GM18868 (cell line): ENCODE results near the gene SFSWAP.
"Not testable (repeated sequence)": the region's sequence is repeated elsewhere in the genome, so short reads cannot be mapped to it uniquely, and the experiment has no call there.

Source experiments
- ATAC-seq: cut with Tn5 transposase; IDR thresholded peaks from one replicate; pipeline ENCODE4 v1.9.1; 2021; ENCODE audit warnings: mild to moderate bottlenecking, moderate library complexity; ENCODE audit not compliant: unreplicated experiment

The SFSWAP gene

DNA sequence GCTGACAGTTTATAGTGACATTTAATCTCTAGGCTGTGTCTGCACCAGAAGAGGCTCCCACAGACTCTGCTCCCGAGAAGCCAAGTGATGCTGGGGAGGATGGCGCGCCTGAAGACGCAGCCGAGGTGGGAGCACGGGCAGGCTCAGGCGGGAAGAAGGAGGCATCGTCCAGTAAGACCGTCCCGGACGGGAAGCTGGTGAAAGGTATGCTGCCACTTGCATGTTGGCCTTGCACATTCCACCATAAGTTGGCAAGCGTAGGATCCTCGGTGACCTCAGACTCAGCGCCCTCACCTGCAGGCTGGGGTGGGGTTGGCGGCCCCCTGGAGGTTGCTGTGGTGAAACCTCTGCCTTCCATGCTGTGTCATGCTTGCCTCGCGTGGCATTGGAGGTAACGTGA is 45.6 kb downstream of the SFSWAP start:
- ATAC-seq = no peak

DNA sequence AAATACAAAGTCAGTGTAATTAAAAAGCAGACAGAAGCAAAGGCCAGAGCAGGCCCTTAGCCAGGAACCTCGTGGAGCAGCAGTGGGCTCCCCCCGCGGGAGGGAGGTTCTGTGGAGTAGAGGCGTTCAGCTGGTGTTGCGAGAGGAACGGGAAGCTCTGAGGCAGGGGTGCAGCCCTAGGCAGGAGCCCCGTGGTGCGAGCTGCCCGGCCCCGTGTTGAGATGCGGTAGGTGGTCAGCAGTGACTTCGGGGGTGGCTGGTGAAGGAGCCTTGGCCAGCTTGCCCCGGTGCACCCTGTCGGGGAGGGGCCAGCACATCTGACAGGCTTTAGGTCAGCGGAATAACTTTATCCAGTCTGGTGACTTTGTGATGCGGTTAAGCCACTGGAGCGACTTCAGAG is 46.2 kb downstream of the SFSWAP start:
- ATAC-seq = no peak

DNA sequence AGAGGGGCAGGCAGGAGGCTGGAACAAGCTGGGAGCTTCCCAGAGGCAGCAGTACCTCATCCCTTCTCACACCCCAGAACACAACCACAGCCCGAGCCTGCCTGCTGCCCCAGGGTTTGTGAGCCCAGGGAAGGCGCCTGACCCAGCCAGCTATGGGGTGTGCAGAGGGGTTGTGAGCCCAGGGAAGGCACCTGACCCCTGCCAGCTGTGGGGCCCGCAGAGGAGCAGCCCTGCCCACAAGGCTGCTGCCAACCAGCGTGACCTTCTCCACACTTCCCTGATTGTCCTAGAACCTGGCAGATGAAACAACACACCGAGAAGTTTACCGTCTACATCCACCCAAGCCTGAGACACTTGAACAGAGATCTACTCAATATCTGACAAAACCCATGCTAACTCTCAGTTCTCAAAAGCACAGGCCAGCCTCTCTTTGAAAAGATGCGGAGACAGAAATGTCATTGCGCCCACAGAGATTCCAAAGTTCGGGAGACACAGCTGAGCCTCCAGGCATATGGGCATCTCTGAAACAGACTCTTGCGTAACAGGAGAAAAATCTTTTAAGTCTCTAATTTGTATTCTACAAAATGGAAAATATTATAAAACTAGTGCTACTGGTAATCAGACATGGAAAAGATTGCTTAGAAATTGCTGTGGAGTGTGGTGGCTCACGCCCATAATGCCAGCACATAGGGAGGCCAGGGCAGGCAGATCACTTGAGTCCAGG is 47.3 kb downstream of the SFSWAP start:
- ATAC-seq = no peak

DNA sequence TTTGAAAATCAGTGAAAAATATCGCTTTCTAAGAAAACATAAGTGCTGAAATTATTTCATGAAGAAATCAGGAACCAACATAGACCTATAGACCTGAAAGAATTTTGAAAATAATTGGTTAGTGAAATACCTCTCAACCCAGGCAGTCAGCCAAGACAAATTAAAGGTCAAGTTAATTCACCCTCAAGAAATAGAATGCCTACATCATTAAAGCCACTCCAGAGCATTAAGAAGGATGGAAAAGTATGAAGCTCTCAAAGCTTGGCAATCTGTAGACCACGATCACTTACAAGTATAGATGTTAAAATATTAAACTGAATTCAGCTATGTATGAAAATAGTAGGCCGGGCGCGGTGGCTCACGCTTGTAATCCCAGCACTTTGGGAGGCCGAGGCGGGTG is 48.3 kb downstream of the SFSWAP start:
- no peak for ATAC-seq

DNA sequence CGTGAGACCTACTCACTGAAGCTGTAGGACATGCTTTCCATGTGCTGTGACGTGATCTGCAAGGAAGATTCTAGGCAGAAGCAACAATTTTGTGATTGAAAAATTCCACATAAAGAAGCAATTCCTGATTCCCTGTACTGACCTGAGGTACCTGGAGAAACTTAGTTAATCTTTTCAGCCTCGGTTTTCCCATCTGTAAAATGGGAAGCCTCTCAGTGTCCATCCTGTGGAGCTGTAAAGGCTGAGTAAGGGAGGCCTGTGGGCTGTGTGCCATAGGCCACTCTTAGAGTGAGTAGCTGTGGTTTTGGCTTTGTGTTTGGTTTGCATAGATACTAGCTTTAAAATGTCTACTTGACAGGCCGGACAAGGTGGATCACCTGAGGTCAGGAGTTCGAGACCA is 50.7 kb downstream of the SFSWAP start:
- no peak for ATAC-seq

DNA sequence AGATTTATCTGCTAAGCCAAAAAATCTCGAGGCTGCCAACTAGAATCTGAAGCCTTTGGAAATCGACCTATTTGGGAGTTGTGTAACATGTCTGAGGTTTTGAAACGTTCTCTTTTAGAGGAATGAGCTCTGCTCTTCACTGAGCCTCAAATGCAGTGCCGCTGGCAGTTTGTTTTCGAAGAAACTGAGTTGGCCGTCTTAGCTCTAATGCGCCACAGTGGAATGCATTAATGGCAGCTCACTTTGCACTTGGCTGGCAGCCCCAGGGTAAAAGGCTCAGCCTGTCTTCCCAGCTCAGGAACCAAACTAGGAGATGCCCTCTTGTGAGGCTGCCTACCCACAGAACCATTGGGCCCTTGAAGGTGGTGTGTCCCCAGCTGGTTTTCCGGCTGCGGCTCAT is 53.8 kb downstream of the SFSWAP start:
- ATAC-seq = no peak

DNA sequence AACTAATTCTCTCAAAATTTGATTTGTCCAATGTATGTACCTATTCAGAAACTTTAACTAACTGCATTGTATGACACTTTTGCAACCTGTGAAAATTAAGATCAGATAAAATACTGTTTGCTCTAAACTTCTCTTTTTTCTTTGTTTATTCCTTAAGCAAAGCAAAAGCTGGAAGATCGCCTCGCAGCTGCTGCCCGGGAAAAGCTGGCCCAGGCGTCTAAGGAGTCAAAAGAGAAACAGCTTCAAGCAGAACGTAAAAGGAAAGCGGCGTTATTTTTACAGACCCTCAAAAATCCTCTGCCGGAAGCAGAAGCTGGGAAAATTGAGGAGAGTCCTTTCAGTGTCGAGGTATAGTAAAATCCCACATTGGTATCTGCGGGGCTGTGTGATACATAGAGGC is 55.1 kb downstream of the SFSWAP start:
- no peak for ATAC-seq

DNA sequence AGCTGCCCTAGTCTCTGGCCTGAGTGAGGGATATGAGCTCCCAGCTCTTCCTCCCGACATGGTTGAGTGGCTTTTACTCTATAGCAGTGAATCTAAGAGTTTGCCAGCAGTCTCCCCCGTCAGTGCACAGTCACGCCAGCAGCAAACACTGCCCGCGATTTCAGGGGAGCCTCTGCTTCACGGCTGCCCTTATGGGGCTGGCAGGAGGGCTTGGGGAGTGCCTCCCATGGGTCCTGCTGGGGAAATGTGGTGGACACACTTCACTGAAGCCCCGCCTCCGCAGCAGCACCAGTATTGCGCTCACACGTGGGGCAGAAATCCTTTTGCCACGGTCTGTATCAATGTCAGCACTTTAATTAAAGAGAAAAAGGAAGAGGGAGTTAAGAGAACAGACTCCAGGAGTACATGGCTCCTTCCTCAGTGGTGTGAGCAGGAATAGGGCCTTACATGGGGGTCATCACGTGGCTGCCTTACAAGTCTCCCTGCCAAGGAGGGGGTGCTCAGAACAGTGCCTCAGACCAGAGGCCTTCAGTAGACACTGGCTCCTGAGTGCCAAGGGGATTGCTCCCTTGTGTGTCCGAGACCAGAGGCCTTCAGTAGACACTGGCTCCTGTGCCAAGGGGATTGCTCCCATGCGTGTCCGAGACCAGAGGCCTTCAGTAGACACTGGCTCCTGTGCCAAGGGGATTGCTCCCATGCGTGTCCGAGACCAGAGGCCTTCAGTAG is 55.7 kb downstream of the SFSWAP start:
- ATAC-seq = no peak

DNA sequence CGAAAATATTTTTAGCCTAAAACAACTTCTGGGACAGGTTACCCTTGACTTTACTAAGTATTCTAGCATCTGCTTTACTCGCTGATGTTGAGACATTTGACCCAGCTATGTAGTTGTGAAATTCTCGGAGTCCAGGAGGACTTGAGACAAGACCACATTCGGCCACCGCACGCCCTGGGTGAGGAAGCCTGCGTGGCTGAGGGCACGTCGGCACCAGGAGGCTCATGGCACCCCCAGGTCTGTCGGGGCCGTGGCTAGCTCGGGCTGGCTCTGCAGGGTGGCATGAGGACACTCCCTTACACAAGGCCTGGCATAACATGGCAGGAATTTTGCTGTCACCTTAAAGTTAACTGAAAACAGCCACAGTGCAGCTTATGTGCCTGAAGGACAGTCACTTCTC is 59.2 kb downstream of the SFSWAP start:
- no peak for ATAC-seq

DNA sequence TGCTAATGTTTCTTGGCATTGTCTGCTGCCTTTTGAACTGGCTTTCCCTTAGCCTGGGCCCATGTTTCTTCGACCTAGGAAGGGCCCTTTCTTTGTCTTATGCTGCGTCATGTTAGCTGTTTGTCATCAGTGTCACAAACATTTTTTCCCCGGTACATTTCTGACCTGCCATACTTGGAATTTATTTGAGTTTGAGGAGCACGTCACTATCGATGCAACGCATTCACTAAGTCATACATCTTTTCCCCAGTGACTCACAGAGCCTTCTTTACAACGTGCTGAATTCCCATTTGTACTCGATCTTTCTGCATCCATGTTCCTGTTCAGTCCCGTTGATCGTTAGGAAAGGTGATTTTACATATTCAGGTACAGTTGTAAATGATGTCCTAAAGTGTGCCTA is 61.1 kb downstream of the SFSWAP start:
- ATAC-seq = no peak

DNA sequence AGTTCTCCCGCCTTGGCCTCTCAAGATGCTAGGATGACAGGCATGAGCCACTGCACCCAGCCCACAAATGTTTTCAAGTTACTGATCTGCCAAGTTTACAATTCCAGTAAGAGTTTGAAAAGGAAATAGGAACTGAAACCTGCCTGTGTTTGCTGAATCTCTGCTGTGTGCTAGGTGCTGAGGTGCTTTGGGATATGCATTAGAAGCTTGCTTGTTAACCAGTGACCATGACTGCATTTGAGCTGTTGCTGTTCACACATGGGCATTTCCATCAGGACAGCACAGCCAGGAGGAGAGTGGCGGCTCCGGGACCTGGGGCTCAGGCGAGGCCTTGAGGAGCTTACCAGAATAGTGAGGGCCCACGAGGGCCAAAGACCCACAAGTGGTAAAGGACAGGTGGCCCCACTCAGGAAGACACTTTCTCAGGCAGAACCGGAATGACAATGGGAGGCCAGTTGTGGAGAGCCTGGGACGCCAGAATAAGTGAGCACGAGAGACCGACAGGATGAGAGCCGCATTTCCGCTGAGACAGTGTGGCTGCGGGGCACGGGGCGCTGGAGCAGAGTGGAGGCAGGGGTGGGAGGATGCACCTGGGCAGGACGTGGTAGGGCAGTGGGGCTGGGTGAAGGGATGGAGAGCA is 62.8 kb downstream of the SFSWAP start:
- peak; percentile 80 for ATAC-seq

DNA sequence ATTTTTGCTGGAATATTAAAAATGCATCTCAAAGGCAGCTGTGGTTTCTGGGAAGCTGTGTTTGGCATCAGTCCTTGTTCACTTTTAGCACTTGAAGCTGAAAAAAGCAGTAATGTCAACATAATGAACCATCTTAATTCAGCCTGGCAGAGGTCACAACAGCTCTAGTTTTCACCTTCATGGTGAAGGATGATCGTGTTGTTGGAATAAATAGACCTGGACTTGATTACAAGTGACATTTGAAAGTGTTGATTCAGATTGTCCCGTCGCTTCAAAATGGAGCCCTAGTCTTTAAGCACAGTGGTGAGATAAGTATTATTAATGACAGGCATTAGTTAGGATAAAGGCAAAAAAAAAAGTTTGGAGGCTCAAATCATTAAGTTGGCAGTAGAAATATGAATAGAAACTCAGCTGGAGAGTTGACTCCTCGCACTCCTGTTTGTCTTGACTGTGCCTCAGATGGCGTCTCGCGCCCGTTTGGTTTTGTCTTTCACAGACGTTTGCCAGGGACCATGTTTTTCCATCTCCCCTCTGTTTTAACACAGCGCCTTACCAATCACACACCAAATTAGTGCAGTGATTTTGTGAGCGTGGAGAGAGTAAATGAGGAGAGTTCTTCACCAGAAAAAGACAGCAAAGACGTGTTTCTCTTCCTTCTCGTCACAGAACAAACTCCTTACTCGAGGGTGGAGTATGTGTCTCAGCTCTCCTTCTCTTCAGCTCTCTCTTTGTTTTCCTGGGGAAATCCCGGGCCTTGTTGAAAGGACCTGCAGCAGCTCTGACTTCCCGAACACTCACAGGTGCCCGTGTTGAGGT is 63.9 kb downstream of the SFSWAP start:
- ATAC-seq = no peak

DNA sequence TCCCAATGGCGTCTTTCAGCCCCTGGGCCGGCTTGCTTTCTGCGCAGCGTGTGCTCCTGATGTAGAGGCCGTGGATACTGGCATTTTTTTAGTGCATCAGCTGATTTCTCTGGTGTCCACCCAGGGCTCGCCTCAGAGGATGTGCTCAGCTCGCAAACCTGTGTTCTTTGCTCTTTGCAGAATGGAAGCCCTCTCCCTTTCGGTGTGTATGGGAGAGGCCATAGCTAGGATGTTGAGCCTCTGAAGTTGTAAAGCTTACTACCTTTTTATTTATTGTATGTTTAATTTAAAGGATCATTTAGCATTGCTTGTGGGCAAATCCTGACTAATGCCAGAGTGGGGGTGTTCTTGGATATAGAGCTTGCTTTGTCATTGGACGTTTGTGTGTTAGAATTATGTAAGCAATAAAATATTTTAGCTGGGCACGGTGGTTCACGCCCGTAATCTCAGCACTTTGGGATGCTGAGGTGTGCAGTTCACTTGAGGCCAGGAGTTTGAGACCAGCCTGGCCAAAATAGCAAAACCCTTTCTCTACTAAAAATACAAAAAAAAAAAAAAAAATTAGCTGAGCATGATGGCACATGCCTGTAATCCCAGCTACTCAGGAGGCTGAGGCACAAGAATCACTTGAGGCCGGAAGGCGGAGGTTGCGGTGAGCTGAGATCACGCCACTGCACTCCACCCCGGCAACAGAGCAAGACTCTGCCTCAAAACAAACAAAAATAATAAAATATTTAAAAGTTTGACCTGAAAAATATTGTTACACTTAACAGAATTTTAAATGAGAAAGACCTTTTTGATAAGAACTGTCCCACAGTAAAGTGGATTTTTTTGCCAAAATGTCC is 64.7 kb downstream of the SFSWAP start:
- no peak for ATAC-seq

DNA sequence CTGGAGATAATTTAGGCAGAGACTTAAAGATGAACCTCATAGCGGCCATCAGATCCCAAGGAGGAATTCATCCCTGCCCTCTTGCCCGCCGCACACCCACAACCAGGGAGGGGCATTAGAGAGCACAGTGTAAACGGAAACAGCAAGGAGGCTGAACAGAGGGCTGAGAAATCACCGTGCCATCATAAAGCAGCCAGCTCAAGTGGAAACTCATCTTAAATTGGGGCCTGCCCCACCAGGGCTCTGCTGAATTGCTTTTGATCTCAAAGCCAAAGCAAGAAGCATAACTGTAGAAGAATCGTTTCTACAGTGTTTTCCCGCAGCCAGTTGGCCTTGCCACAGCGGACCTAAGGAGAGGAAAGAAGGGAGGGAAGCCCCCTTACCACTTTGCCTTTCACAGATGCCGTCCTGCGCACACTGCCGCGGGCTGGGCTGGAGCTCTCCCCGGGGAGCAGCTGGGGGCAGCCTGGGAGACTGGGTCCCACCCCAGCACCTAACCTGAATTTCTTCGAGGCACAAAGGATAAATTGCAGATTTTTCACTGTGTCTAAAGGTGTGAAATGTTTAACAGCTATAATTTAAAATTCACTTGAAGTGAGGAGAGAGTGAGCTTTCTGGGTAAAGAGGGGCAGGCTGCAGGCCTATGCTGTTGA is 65.5 kb downstream of the SFSWAP start:
- ATAC-seq = peak; percentile 68

DNA sequence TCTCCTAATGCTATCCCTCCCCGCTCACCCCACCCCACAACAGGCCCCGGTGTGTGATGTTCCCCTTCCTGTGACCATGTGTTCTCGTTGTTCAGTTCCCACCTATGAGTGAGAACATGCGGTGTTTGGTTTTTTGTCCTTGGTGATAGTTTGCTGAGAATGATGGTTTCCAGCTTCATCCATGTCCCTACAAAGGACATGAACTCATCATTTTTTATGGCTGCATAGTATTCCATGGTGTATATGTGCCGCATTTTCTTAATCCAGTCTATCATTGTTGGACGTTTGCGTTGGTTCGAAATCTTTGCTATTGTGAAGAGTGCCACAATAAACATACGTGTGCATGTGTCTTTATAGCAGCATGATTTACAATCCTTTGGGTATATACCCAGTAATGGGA is 66.4 kb downstream of the SFSWAP start:
- ATAC-seq = not testable (repeated sequence)

DNA sequence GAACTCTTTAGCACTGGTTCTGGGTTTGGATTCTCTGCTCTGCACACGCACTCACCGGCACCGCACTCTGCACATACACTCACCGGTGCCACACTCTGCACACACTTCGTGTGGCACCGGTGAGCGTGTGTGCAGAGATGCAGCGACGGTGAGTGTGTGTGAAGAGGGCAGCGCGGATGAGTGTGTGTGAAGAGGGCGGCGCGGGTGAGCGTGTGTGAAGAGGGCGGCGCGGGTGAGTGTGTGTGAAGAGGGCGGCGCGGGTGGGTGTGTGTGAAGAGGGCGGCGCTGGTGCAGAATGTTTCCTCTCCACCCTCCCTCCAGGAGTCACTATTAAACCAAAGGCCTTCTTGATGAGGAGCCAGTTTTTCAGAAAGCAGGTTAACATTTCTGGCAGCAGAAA is 68.1 kb downstream of the SFSWAP start:
- no peak for ATAC-seq

DNA sequence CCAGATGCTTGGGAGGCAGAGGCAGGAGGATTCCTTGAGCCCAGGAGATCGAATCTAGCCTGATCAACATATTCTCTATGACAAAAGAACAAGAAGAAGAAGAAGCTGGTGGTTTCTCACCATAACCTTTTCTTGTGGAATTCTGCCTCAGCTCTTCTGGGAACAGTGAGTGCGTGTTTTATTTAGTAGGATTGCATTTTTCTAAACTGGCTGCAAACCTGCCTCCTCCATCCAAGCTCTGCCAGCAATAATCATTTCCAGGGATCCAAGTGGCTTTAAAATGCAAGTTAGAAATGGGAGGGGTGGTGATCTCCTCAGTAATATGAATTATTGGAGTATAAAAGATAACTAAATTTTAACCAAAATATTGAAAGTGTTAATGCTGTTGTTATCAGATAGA is 71.2 kb downstream of the SFSWAP start:
- ATAC-seq = no peak

DNA sequence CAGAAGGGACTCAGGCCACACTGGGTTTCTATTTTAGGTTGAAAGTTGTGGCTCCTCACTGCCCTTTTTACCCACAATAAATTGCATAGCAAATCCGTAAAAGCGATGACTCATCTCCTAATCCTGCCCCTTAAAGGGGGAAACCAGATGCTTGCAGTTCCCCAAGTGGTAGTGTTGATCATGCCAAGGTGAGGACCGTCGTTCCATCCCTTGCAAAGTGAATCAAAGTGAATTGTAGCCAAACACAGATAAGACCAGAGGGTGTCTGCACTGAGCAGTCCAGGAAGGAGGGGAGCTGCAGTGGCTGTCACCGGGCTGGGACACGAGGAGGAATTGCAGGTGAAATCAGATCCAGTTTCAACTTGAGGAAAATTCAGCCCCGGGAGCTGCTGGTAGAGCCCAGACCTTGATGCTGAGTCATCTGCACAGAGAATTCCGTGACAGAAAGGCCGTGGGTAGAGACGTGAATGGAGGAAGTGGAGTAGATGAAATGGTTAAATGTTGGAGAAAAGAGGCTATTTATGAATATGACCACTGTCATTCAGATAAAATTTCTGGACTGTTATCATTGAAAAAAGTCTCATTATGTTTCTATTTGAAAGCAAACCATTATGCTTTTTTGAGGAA is 73.1 kb downstream of the SFSWAP start:
- ATAC-seq = no peak
